CD1c-positive myeloid dendritic cell (primary cell): ENCODE results near the gene GRM4.

Source experiments
- DNase-seq: peaks from one replicate; pipeline ENCODE4 v3.0.0-alpha.2; 2016; ENCODE audit errors: extremely low spot score

Gene GRM4

GRCh38 chr6:33979750-33980149 is 166.1 kb downstream of the GRM4 start:
- DNase-seq: no peak

GRCh38 chr6:33978412-33979150 is 167.3 kb downstream of the GRM4 start:
- no peak for DNase-seq

GRCh38 chr6:33977606-33978411 is 168.1 kb downstream of the GRM4 start:
- no peak for DNase-seq

GRCh38 chr6:33976437-33977360 is 169.2 kb downstream of the GRM4 start:
- DNase-seq: no peak

- no peak for DNase-seq
These were observed 170.0 kb downstream of the GRM4 start for GRCh38 chr6:33975661-33976436.

GRCh38 chr6:33974471-33974870 is 171.4 kb downstream of the GRM4 start:
- no peak for DNase-seq

- DNase-seq: no peak
These were observed 171.9 kb downstream of the GRM4 start for GRCh38 chr6:33974030-33974429.

GRCh38 chr6:33971580-33971979 is 174.3 kb downstream of the GRM4 start:
- DNase-seq: no peak
